Measurements from ENCODE around the gene CEP57L1. TPM values are rescaled to one million over a fixed set of nuclear protein-coding genes. Genes with fewer than 3 reads are reported as not detected.

CEP57L1 gene
- total and polyA plus RNA-seq, 2 donors (not counting 1 experiment from before 2014, with no cell fraction given): 18.6 to 36.0 TPM

DNA sequence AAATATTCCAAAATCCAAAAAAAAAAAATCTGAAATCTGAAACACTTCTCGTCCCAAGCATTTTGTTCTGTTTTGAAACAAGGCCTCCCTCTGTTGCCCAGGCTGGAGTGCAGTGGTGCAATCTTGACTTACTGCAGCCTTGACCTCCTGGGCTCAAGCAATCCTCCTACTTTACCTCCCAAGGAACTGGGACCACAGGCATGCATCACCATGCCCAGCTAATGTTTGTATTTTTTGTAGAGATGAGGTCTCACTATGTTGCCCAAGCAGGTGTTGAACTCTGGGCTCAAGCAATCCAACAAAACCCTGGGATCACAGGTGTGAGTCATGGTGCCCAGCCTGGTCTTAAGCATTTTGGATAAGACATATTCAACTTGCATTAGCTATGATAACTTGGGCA is 14.3 kb upstream of the CEP57L1 start:
- no peak overlapping the region for H3K27ac ChIP-seq (ENCODE audit: insufficient read depth, low read length)
- no peaks in the 10 kb centered on the region for H3K9me3 ChIP-seq (ENCODE audit: control insufficient read depth, insufficient read depth, low read depth, low read length)
- no peak overlapping the region for H3K9ac ChIP-seq (ENCODE audit: insufficient read depth, low read length)
- H3K79me2 ChIP-seq (ENCODE audit: control insufficient read depth, insufficient read depth, low read length): no peaks in the 10 kb centered on the region
- no peaks in the 10 kb centered on the region for H3K4me1 ChIP-seq (ENCODE audit: control insufficient read depth, extremely low read depth, insufficient read depth, low read length)
- TF ChIP-seq CTCF (conservative IDR thresholded peaks at IDR 0.05 in 1 of 2, IDR thresholded peaks at IDR 0.05 in 1 of 2; ENCODE audit: low read depth in 1 of 2, low read length in 2 of 2): no peak
- TF ChIP-seq EZH2 (IDR thresholded peaks at IDR 0.05; ENCODE audit: low read length, missing control alignments): no peak
- no peaks in the 10 kb centered on the region for H4K20me1 ChIP-seq (ENCODE audit: control insufficient read depth, extremely low read depth, insufficient read depth, low read length)
- DNase-seq (ENCODE audit: low read depth in 2 of 2): no peak
- no peaks in the 10 kb centered on the region for H3K36me3 ChIP-seq (ENCODE audit: control insufficient read depth, insufficient read depth, low read length)
- H3K4me3 ChIP-seq (replicated peaks in 1 of 4; ENCODE audit: control extremely low read depth in 1 of 4, insufficient read depth in 1 of 4, low read depth in 3 of 4, low read length in 4 of 4): no peak overlapping the region
- no peak overlapping the region for H2AFZ ChIP-seq (ENCODE audit: low read length)
- H3K4me2 ChIP-seq (ENCODE audit: extremely low read depth, insufficient read depth, low read length): no peak overlapping the region
- H3K27me3 ChIP-seq (ENCODE audit: control insufficient read depth, insufficient read depth, low read length): no peaks in the 10 kb centered on the region

DNA sequence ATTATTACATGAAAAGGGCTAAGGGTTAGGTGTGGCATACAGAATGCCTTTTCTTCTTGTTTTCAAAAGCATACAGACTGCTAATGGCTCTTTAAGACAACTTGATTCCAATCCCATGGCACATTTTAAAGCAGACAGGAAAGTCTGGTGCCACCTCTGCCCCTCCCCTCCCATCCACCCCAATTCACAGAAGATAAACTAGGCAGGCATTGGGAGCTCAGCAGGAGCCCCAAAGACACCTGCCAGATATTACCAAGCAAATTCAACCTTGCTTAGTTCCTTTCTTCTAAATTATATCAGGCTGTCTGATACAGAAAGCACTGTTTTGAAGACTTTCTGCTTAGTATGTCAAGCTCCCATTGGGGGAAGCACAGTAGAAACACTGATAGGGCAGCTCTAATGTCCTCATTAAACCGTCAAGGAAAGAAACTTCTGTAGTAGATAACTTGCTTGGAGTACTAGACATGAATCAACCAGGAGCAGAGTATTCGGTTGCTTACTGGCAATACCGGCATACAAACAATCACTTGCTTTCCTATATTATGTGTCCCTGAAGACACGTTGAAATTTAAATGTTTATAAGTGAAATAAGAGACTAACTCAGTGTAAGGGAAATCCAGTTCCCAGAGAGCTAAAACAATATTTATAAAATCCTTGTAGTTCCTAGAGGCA is 13.7 kb upstream of the CEP57L1 start:
- Histone ChIP-seq H3K36me3 (ENCODE audit: control insufficient read depth, insufficient read depth, low read length) (no peaks in the 10 kb centered on the region), H4K20me1 (ENCODE audit: control insufficient read depth, extremely low read depth, insufficient read depth, low read length) (no peaks in the 10 kb centered on the region), H3K4me3 (replicated peaks in 1 of 4; ENCODE audit: control extremely low read depth in 1 of 4, insufficient read depth in 1 of 4, low read depth in 3 of 4, low read length in 4 of 4) (no peak overlapping the region), H2AFZ (ENCODE audit: low read length) (no peak overlapping the region), H3K27ac (ENCODE audit: insufficient read depth, low read length) (no peak overlapping the region), H3K27me3 (ENCODE audit: control insufficient read depth, insufficient read depth, low read length) (no peaks in the 10 kb centered on the region), H3K79me2 (ENCODE audit: control insufficient read depth, insufficient read depth, low read length) (no peaks in the 10 kb centered on the region), H3K9me3 (ENCODE audit: control insufficient read depth, insufficient read depth, low read depth, low read length) (no peaks in the 10 kb centered on the region), H3K4me2 (ENCODE audit: extremely low read depth, insufficient read depth, low read length) (no peak overlapping the region), H3K9ac (ENCODE audit: insufficient read depth, low read length) (no peak overlapping the region), H3K4me1 (ENCODE audit: control insufficient read depth, extremely low read depth, insufficient read depth, low read length) (no peaks in the 10 kb centered on the region)
- TF ChIP-seq EZH2 (IDR thresholded peaks at IDR 0.05; ENCODE audit: low read length, missing control alignments): no peak
- no peak for TF ChIP-seq CTCF (conservative IDR thresholded peaks at IDR 0.05 in 1 of 2, IDR thresholded peaks at IDR 0.05 in 1 of 2; ENCODE audit: low read depth in 1 of 2, low read length in 2 of 2)
- DNase-seq (ENCODE audit: low read depth in 2 of 2): no peak

DNA sequence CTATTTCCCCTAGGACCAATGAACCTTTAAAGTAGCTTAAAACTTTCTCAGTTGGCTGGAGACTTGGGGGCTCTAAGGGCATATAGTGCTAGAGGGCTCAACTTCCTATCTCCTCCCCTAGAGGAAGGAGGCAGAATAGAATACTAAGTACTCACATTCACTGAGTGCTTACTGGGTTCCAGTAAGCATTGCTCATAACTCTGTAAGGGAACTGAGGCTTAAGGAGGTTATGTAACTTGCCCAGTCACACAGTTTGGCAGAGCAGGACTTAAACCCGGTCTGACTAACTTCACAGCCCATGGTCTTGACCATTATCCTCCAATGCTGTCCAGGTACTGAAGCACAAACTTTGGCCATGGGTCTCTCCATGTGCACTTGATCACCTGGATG is 13.1 kb upstream of the CEP57L1 start:
- no peak overlapping the region for H3K4me2 ChIP-seq (ENCODE audit: extremely low read depth, insufficient read depth, low read length)
- H3K27me3 ChIP-seq (ENCODE audit: control insufficient read depth, insufficient read depth, low read length): no peaks in the 10 kb centered on the region
- no peak overlapping the region for H3K9ac ChIP-seq (ENCODE audit: insufficient read depth, low read length)
- DNase-seq (ENCODE audit: low read depth in 2 of 2): peak; percentile 51 to 56
- H3K4me1 ChIP-seq (ENCODE audit: control insufficient read depth, extremely low read depth, insufficient read depth, low read length): no peaks in the 10 kb centered on the region
- H3K27ac ChIP-seq (ENCODE audit: insufficient read depth, low read length): no peak overlapping the region
- no peaks in the 10 kb centered on the region for H3K9me3 ChIP-seq (ENCODE audit: control insufficient read depth, insufficient read depth, low read depth, low read length)
- no peak overlapping the region for H3K4me3 ChIP-seq (replicated peaks in 1 of 4; ENCODE audit: control extremely low read depth in 1 of 4, insufficient read depth in 1 of 4, low read depth in 3 of 4, low read length in 4 of 4)
- TF ChIP-seq EZH2 (IDR thresholded peaks at IDR 0.05; ENCODE audit: low read length, missing control alignments): no peak
- no peak for TF ChIP-seq CTCF (conservative IDR thresholded peaks at IDR 0.05 in 1 of 2, IDR thresholded peaks at IDR 0.05 in 1 of 2; ENCODE audit: low read depth in 1 of 2, low read length in 2 of 2)
- H4K20me1 ChIP-seq (ENCODE audit: control insufficient read depth, extremely low read depth, insufficient read depth, low read length): no peaks in the 10 kb centered on the region
- no peak overlapping the region for H2AFZ ChIP-seq (ENCODE audit: low read length)
- no peaks in the 10 kb centered on the region for H3K36me3 ChIP-seq (ENCODE audit: control insufficient read depth, insufficient read depth, low read length)
- no peaks in the 10 kb centered on the region for H3K79me2 ChIP-seq (ENCODE audit: control insufficient read depth, insufficient read depth, low read length)

All from fibroblast of lung (primary cell).